ENCODE data around the gene KRT81.
A peak's percentile ranks its signal among the peaks of the same experiment; 100 is the strongest.
"Not testable (repeated sequence)": the region's sequence is repeated elsewhere in the genome, so short reads cannot be mapped to it uniquely, and the experiment has no call there.

KRT81 gene

DNA sequence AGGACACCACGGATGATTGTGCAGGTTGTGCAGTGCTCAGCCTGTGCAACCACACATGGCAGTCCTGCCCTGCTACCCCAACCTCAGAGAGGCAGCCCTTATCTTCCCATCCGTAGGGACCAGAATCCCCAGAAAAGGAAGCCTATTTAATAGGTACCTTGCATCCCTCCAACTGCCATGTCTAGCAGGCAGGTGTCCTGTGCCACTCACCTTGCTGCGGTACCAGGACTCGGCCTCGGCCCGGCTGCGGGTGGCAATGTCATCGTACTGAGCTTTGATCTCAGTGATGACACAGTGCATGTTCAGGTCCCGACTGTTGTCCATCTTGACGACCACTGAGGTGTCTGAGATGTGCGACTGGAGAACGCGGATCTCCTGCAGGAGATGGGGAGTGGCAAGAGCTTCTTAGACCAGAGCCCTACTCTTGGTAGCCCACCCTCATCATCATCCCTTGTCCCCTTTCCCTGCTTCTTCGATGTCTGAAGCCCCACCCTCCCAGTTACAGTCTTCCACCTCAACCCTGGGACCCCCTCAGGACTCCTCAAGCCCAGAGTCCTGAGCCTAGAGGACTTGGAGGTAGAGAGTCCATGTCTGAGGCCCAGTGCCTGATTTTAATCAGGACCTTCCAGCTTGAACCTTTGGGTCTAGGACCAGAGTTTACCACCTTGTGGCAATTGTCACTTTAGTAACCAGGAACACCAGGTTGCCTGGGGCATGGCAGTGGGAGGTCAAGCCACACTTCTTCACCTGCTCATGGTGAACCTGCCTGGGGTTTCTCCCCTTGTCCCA is 37.7 kb downstream of the KRT81 start:
- DNase-seq (ENCODE audit: low read depth, low spot score) = no peak

GRCh38 chr12:52252728-52253343 is 38.5 kb downstream of the KRT81 start:
- DNase-seq (ENCODE audit: low read depth, low spot score) = no peak

DNA sequence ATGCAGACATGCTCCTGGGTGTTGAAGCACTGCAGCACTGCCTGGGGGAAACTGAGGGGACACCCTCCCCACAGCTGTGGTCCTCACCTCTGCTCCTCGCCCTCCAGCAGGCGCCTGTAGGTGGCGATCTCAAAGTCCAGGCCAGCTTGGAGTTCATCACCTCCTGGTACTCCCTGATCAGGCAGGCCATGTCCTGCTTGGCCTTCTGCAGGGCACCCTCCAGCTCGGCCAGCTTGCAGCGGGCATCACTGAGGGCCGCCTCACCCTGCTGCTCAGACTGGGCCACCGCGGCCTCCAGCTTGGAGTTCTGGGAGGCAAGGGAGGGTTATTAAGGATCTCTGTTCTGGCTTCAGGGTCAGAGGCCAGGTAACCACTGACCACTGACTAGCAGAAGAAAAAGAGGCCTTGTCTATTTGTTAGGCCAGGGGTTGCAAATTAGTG is 39.1 kb downstream of the KRT81 start:
- not testable (repeated sequence) for DNase-seq (ENCODE audit: low read depth, low spot score)

- no peak for DNase-seq (ENCODE audit: low read depth, low spot score)
Observed at GRCh38 chr12:52251367-52252051, 39.8 kb downstream of the KRT81 start.

DNA sequence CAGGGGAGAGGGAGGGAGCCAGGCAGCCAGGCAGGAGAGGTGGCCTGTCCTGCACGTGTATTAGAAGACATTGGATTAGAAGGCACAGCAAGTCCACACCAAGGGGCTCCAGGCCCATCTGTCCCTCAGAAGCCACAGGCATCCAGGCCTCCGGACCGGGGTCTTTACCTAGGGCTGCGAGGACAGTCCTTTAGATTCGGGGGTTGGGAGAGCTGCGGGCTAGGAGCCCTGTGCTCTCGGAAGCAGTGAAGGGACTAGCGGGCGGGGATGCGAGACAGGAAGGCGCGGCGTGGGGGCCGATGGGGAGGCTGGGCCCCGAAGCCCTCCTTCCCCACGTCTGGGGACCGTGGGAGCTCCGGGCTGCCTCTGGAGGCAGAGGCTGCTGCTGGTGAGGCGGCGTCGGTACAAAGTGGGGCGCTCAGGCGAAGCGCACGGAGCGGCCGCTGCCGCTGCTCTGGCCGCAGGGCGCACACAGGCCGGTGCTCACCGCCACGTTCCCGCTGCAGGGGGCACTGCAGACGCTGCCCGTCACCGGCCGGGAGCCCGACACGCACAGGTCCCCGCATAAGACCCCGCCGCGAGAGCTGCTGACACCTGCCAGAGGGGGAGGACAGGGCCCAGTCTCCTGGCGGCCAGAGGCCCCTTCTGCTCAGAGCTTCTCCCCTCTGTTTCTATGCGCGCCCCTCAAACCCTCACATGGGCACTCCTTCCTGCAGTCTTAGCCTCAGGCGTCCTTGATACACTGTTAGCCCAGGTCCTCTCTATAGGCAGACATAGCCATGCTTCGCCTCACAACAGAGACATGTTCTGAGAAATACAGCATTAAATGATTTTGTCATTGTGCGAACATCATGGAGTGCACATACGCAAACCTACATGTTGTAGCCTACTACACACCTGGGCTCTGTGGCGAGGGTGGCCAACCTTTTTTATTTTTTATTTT is 41.0 kb downstream of the KRT81 start:
- DNase-seq (ENCODE audit: low read depth, low spot score) = no peak

DNA sequence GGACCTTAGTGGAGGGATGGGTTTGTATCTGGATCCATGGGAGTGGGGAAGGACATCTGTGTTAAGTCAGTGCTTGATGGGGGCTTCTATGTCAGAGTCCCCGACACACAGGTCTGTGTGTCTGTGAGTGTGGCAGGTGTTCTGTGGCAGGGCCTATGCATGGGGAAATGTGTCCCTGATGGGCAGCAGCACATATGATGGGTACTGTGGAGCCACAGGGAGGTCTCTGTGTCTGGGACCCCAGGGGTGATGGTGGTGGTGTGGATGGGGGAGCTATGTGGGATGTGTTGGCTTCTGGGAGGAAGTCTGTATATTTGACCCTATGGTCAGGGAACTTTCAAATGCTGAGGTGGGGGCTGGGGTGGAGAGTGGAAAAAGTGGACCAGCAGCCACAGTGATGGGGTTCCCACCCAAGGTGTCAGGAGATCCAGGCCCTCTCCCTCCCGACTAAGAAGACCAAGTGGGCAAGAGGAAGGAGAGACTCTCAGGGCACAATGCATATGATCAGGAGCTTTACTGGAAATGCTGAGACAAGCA is 41.8 kb downstream of the KRT81 start:
- no peak for DNase-seq (ENCODE audit: low read depth, low spot score)

DNA sequence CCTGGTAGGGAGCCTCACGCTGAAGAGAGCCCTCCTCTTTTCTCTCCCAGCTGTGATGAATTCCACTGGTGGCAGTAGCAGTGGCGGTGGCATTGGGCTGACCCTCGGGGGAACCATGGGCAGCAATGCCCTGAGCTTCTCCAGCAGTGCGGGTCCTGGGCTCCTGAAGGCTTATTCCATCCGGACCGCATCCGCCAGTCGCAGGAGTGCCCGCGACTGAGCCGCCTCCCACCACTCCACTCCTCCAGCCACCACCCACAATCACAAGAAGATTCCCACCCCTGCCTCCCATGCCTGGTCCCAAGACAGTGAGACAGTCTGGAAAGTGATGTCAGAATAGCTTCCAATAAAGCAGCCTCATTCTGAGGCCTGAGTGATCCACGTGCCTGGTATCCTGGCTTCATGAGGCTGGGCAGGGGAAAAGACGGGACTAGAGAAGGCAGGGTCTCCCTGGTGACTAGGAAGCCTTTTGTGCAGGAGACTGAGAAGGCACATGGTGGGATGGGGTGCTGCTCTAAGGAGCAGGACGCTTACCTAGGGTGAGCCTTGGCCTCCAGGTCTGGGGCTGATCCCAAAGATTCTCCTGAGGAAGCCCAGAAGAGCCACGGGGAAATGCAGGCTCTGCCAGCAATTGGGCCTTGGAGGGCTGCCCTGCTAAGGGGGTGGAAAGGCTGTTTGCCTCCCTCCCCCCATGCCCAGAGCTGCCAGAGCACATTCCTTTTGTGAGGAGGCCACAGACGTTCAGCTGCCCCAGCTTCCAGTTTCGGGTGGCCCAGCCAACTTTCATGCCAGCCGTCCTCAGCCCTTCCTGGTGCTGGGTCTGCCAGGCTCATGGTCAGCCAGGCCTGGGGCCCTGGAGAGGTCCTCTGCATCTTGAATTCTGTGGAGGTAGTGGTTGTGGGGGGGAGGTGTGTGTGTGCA is 42.5 kb downstream of the KRT81 start:
- no peak for DNase-seq (ENCODE audit: low read depth, low spot score)

DNA sequence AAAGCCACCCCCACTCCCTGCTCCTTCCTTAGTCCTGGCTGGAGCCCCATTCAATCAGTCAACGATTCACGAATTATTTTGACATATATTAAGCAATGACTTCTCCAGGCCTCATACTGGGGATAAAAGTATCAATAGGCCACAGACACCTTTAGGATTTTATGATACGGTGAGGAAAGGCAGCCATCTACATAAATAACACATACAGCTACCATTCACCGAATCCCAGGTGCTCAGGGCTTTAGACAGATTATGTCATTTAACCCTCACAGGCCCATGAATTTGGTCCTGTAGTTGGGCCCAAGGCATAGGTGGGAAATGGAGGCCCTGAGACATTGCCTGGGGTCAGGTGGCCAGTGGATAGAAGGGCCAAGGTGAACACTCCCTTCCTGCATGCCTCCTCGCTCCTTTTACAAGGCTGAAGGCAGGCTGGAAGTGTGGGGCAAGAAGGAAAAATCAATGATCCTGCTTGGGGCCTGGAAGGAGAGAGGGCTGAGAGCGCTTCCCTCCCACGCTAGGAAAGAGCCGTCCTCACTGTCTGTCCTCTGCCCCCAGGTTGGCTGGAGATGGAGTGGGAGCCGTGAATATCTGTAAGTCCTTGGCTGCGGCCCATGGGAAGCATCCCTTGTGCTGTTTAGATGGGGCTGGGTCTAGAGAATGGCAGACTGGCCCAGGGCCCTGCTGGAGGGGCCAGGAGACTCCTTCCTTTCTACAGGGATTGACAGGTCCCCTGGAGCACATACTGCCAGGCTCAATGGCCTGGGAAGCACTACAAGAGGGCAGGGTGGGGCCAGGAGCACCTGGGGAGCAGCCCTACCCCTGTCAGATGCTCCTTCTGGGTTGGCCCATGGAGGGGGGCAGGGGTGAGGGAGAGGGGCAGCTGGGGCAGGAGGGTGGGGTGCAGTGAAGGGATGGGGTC is 43.5 kb downstream of the KRT81 start:
- DNase-seq (ENCODE audit: low read depth, low spot score) = no peak

- DNase-seq (ENCODE audit: low read depth, low spot score) = no peak
Observed at GRCh38 chr12:52246720-52247621, 44.4 kb downstream of the KRT81 start.

- DNase-seq (ENCODE audit: low read depth, low spot score) = no peak
Observed at GRCh38 chr12:52245962-52246569, 45.3 kb downstream of the KRT81 start.

- no peak for DNase-seq (ENCODE audit: low read depth, low spot score)
Observed at GRCh38 chr12:52245259-52245961, 45.9 kb downstream of the KRT81 start.

DNA sequence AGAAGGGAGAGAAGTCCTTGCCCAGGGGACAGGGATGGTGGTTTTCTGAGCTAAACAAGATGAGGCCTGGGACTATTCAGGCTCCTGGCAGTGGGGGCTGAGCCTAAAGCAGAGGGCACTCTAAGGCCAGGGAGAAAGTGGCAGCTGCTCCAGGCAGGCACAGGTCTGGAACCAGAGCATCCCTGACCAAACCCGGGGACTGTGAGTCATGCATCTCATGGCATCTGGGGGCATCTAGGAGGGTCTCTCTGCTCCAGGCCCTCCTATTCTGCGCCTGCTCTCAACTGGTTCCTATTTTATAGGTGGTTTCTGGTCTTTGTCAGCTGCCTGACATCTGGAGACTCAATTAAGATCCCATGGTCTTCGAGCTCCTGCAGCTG is 46.7 kb downstream of the KRT81 start:
- no peak for DNase-seq (ENCODE audit: low read depth, low spot score)

- DNase-seq (ENCODE audit: low read depth, low spot score) = peak; percentile 22
Observed at GRCh38 chr12:52243856-52244614, 47.3 kb downstream of the KRT81 start.

DNA sequence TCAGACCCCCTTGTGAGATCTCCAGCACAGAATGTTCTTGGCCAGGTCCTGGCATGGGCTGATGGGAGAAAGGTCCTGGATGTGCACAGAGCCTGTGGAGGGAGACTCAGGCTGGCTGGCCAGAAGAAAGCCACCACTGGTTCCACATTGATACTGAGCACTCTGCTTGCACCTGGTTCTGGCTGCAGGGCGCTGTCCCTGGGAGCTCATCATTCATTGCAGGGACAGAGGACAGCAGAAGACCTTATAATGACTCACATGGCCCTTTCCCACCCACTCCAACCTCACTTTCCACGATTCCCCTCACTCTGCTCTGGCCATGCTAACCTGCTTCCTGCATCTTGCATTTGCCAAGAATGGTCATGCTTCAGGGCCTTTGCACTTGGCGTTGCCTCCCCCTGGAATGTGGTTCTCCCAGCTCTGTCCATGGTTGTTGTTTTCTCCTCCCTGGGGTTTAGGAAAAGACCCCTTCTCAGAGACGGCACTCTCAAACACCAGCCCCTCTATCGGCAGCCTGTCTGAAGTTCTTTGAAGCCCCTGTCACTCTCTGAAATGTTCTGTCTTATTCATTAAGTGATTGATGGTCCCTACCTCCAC is 48.0 kb downstream of the KRT81 start:
- no peak for DNase-seq (ENCODE audit: low read depth, low spot score)

DNA sequence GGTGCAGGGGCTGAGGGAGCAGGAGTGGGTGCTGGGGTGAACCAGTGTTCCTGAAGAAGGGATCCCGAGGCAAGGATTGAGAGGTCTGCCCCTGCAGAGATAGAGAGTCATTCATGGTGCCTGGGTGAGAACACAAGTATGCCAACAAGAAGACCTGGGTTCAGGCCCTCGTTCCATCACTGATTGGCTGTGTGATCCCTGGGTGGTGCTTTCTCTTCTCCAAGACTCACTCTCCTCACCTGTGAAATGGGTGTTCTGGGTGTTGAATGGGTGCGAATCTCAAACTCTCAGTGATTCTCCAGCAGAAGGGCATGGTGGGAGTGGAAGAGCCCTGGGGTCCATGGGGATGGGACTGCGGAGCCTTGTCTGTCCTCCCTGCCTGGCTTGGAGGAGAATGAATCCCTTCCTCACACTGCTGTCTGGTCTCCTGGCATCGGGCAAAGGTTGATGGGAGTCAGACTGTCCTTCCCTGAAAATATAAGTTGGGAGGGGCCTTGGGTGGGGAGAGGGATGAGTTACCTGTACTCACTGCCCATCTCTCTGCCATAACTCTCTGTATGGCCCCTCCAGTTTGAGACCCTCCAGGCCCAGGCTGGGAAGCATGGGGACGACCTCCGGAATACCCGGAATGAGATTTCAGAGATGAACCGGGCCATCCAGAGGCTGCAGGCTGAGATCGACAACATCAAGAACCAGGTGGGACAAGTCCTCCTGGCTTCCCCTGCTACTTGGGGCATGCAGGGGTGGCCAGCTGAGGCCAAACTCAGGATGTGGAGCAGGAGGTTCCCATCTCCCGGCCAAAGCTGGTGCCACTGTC is 48.7 kb downstream of the KRT81 start:
- no peak for DNase-seq (ENCODE audit: low read depth, low spot score)
